Prostate gland (tissue), 2 donors: ENCODE results near the gene DUSP1.

Source experiments
- POLR2AphosphoS5 ChIP-seq: sonication (generic); formaldehyde crosslinking; IDR thresholded peaks from one replicate; pipeline ENCODE4 v1.6.1; 2017; ENCODE audit warnings: antibody characterized with exemption
- TF ChIP-seq, protein P1 (sequence below), 4 experiments: fragments of 200-600 bp in 2 of 4; fragments of 450-650 bp in 2 of 4; sonication (generic) in 2 of 4; IDR thresholded peaks; 1 replicate in 3 of 4; 2 replicates in 1 of 4; pipeline ENCODE4 v1.5.1; 2016 to 2019; ENCODE audit warnings: antibody characterized with exemption in 4 of 4, mild to moderate bottlenecking in 2 of 4, moderate library complexity in 2 of 4

DNA sequence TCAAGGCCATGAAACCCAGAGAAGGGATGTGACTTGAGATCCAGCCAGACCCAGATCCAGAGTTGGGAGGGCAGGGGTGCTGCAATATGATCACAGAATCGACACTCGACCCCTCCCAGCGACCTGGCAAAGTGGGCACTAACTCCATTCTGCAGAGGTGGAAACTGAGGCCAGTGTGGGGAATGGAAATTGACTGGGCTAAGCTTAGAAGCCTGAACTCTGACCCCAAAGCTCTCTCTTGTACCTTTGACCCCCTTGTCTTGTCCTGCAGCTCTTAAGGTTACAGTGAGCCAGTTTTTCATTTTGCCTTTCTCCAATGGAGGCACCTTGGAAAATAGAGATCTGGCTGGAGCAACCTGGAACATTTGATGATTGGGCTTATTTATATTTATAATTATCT, 48.6 kb upstream of the DUSP1 start:
- TF ChIP-seq, protein P1, sequence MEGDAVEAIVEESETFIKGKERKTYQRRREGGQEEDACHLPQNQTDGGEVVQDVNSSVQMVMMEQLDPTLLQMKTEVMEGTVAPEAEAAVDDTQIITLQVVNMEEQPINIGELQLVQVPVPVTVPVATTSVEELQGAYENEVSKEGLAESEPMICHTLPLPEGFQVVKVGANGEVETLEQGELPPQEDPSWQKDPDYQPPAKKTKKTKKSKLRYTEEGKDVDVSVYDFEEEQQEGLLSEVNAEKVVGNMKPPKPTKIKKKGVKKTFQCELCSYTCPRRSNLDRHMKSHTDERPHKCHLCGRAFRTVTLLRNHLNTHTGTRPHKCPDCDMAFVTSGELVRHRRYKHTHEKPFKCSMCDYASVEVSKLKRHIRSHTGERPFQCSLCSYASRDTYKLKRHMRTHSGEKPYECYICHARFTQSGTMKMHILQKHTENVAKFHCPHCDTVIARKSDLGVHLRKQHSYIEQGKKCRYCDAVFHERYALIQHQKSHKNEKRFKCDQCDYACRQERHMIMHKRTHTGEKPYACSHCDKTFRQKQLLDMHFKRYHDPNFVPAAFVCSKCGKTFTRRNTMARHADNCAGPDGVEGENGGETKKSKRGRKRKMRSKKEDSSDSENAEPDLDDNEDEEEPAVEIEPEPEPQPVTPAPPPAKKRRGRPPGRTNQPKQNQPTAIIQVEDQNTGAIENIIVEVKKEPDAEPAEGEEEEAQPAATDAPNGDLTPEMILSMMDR (IDR thresholded peaks at IDR 0.05) = no peak
- no peak for TF ChIP-seq POLR2AphosphoS5
